Islet precursor cell (in vitro differentiated cells): ENCODE results near the gene WNK1.
"Not testable (repeated sequence)": the region's sequence is repeated elsewhere in the genome, so short reads cannot be mapped to it uniquely, and the experiment has no call there.

ENCODE experiments used
- DNase-seq: peaks from one replicate; pipeline ENCODE4 v3.0.0-alpha.2; 2018

The WNK1 gene

GRCh38 chr12:779745-780734, 27.7 kb downstream of the WNK1 start:
- DNase-seq: no peak

DNA sequence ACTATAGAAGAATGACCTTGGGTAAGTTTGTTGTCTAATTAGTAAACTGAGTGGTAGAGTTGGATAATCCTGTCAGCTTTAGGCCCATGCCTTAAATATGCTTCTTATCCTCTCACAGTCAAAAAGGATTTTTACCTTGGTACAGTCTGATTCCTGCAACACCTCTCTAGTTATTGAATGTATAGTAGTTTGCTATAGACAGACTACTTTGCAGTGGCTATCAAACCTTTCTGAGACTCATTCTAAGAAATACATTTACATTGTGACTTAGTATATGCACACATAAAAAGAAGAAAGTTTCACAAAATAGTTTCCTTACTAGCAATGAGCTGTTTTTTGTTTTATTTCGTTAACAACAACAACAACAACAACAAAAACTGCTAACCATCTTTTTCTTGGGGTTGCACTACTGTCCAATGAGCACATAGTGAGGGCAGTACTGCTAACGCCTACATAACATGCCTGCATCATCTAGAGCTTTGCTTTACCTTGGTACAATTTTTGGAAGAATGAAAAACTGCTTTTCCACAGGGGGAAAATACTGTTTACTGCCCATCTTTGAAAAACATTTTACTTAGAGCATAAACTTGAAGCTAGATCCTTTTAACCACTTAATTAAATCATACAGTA, 28.5 kb downstream of the WNK1 start:
- DNase-seq: no peak

GRCh38 chr12:785706-786105, 33.3 kb downstream of the WNK1 start:
- no peak for DNase-seq

GRCh38 chr12:788288-788687, 35.9 kb downstream of the WNK1 start:
- no peak for DNase-seq

GRCh38 chr12:788762-789161, 36.4 kb downstream of the WNK1 start:
- not testable (repeated sequence) for DNase-seq

GRCh38 chr12:789852-790563, 37.6 kb downstream of the WNK1 start:
- DNase-seq: no peak

GRCh38 chr12:790608-791007, 38.2 kb downstream of the WNK1 start:
- no peak for DNase-seq

GRCh38 chr12:793037-793436, 40.7 kb downstream of the WNK1 start:
- no peak for DNase-seq

DNA sequence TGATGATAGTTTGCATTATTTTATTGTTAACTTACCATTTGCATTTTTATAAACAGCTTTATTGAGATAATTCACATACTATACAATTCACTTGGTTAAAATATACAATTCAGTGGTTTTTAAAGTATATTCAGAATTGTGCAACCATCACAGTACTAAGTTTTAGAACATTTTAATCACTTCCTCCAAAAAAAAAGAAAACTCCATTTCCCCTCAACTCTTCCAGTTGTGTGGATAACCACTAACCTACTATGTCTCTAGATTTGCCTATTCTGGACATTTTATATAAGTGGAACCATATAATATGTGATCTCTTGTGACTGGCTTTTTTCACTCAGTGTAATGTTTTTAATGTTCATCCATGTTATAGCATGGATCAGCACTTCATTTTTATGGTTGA, 41.3 kb downstream of the WNK1 start:
- DNase-seq: no peak

GRCh38 chr12:795305-795704, 42.9 kb downstream of the WNK1 start:
- no peak for DNase-seq

DNA sequence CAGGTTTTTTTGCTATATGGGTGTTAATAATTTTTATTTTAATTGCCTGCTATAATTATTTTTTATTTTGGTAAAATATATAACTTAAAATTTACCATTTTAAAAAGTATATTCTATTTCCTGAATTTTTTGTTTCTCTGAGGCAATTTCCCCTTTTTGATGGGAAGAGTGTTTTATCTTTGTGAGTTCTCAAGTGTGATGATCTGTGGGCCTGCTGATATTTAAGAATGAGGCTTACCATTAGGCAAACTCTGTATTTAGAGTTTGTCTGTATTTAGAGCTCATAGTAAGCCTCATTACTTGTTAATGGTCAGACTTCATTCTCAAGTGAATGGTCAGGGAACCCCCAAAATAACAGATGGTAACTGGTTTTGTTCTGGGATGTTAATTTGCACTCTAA, 48.0 kb downstream of the WNK1 start:
- DNase-seq: no peak

DNA sequence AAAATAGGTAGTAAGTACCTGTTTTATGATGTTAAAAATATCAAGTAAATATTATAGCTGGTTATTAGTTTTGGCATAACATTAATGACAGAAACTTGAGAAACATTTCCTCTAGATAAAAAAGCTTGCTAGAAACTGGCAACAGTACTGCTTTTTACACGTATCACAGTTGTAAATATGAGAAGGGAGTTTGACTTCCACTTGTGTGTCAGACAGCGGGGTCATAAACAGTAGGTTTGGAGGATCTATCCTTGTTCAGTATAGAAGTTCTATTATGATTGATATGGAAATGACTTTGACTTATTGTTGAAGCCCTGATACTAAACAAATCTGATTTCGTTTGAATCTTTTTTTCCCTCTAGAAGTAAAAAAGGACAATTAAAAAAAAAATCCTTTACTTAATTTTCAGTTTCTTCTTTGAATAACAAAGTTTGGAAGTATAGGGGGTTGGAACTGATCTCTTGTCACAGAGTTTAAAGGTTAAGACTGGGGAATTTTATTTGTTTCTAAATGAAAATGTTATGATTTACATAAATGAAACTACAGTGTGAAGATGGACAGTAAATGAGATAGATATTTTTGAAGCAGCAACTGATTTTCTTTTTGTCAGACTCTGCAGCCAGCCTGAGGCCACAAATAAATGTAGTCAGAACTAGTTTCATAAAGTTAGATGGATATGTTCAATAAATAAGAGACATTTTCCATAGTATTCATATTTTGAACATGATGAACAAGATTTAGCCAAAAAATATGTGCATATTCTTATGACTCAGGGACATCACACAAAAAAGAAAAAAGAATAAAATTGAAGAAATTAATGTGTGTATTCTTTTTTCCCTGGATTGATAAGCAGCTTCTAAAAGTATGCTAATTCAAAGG, 50.1 kb downstream of the WNK1 start:
- no peak for DNase-seq

- no peak for DNase-seq
Observed at GRCh38 chr12:805022-805632, 52.7 kb downstream of the WNK1 start.

- DNase-seq: no peak
Observed at GRCh38 chr12:806200-806791, 53.9 kb downstream of the WNK1 start.

- no peak for DNase-seq
Observed at GRCh38 chr12:807041-807735, 54.8 kb downstream of the WNK1 start.

GRCh38 chr12:810116-810515, 57.7 kb downstream of the WNK1 start:
- DNase-seq: no peak

GRCh38 chr12:810671-811415, 58.5 kb downstream of the WNK1 start:
- no peak for DNase-seq

GRCh38 chr12:812950-813349, 60.6 kb downstream of the WNK1 start:
- DNase-seq: no peak

DNA sequence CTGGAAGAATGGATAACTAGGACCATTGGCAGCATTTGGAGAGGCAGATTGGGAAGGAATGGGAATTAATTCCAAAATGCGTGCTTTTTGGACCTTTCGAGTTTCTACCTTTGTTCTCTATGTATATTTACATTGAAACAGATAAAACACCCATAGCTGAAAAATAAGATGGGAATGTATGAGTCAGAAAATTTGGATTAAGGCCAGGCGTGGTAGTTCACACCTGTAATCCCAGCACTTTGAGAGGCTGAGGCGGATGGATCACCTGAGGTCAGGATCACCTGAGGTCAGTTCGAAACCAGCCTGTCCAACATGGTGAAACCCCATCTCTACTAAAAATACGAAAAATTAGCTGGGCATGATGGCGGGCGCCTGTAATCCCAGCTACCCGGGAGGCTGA, 65.1 kb downstream of the WNK1 start:
- not testable (repeated sequence) for DNase-seq

GRCh38 chr12:817941-818600, 65.7 kb downstream of the WNK1 start:
- DNase-seq: no peak
